HG03571 (cell line): ENCODE results near the gene UNCX.
"Not testable (repeated sequence)": the region's sequence is repeated elsewhere in the genome, so short reads cannot be mapped to it uniquely, and the experiment has no call there.

Source experiments
- ATAC-seq: cut with Tn5 transposase; IDR thresholded peaks from one replicate; pipeline ENCODE4 v1.9.1; 2021; ENCODE audit not compliant: unreplicated experiment

The UNCX gene

DNA sequence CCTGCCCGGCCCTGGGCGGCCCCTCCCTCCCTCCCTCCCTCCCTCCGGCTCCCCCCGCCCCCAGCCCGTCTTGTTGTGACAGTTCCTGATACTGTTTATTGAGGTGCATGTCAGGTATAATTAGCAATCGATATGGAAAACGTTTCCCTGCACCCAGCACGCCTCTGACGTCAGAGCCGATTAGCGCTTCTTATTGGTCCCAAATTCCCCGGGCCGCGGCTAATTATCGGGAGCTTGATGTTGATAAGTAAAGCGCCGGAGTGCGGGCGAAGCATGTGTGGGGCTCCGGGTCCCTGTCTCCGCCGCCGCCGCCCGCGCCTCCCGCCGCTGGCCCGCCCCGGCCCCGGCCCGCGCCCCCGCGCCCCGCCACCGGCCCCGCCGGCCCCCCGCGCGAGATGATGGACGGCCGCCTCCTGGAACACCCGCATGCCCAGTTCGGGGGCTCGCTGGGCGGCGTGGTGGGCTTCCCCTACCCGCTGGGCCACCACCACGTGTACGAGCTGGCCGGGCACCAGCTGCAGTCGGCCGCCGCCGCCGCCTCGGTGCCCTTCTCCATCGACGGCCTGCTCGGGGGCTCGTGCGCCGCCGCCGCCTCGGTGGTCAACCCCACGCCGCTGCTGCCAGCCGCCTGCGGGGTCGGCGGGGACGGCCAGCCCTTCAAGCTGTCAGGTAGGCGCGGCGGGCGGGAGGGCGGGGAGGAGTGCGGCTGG lies at the start of gene UNCX:
Gene UNCX (plus strand): TSS at position 250 of the 710 bp plus-strand sequence. CDS start 146 bp downstream, at position 396.
- ATAC-seq, result no peak

DNA sequence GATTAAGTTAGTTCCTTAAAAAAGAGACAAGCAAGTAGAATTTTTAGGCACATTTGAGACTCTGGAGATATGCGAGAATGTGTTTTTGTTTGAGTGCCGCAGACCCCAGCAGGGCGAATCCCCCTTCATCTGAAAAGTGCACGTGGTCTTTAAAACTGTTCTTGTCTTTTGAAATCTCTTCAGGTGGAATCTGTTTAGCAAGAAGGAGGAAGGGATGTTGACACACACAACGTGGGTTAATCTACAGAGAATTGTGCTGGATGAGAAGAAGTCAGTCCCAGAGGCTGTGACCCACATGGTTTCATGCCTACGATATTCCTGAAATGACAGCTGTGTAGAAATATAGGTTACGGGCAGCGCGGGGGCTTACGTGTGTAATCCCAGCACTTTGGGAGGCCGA lies 45.5 kb upstream of the UNCX start:
- ATAC-seq, result no peak

DNA sequence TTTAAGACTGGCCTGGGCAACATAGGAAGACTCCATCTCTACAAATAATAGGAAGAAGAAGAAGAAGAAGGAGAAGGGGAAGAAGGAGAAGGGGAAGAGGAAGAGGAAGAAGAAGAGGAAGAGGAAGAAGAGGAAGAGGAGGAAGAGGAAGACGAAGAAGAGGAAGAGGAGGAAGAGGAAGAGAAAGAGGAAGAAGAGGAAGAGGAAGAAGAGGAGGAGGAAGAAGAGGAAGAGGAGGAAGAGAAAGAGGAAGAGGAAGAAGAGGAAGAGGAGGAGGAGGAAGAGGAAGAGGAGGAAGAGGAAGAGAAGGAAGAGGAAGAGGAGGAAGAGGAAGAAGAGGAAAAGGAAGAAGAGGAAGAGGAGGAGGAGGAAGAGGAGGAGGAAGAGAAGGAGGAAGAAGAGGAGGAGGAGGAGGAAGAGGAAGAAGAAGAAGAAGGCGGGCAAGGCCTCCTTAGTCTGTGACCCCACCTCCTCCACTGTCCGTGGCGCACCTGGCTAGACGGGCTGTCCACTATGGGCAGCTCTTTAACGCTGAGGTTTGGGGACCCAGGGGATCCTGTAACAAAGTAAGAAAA lies 43.9 kb upstream of the UNCX start:
- no peak for ATAC-seq

DNA sequence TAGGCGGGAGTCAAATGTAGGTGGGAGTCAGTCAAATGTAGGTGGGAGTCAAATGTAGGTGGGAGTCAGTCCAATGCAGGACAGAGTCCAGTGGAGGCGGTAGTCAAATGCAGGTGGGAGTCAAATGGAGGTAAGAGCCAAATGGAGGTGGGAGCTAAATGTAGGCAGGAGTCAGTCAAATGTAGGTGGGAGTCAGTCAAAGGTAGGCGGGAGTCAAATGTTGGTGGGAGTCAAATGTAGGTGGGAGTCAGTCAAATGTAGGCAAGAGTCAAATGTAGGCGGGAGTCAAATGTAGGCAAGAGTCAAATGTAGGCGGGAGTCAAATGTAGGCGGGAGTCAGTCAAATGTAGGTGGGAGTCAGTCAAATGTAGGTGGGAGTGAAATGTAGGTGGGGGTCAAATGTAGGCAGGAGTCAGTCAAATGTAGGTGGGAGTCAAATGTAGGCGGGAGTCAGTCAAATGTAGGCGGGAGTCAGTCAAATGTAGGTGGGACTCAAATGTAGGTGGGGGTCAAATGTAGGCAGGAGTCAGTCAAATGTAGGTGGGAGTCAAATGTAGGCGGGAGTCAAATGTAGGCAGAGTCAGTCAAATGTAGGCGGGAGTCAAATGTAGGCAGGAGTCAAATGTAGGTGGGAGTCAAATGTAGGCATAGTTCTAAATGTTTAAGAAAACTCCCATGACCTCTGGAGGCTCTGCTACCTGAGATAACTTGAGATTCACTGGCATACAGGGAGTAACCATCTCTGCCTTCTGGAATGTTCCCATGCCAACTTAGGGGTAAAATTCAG lies 42.5 kb upstream of the UNCX start:
- ATAC-seq, result no peak

DNA sequence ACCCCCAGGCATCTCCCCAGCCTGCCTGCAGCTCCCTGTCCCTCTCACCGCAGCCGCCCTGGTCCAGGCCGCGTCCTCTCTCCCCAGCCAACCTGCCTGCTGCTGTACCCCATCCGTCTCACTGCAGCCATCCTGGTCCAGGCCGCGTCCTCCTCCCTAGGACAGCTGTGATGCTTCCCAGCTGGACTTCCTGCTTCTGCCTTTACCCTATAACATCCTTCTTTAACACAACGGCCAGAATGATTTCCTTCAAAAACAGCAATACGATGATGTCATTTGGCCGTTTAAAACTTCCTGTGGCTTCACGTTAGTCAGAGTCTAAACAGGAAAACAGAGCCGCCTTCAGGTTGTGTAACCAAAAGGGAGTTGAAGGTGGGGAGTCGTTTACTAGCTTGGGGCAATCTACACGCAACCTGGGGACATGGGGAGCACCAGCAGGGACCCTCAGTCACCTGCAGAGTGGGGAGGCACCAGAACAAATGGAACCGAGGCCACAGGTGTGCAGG lies 40.4 kb upstream of the UNCX start:
- no peak for ATAC-seq

DNA sequence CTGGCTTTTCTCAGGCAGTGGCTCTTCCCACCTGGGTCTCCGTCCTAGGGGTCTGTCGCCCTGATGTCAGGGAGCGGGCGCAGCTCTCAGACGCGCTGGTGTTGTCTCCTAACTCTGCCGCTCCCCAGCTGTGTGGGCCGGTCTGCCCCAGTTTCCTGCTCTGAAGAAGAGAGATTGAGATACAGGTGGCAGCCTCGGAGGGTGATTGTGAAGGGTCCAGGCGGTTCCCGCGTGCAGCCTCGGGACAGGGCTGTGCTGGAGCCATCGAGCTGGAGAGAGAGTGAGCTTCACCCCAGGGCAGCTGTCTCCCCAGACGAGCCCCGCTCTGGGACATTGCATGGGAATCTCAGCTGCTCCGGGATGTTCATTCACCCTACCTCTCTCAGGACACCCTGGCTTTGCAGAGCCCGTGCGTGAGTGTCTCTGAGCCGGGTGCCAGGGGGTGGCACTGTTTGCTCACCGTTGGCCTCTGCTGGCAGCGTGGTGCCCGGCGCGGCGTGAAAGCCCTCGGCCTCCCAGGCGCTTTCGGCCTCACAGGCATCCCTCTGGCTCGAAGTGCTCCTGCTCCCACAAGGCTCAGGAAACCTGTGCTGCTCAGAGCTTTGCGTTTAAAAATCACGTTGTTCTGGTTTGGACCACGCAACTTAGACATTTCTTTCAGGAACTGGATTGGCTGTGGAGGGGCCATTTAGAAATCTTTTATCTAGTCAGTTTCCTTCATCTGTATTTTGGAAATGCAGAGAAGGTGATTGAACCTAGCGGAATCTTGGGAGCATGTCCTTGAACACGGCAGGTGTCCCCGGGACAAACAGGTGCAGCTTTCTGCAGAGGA lies 38.9 kb upstream of the UNCX start:
- no peak for ATAC-seq

DNA sequence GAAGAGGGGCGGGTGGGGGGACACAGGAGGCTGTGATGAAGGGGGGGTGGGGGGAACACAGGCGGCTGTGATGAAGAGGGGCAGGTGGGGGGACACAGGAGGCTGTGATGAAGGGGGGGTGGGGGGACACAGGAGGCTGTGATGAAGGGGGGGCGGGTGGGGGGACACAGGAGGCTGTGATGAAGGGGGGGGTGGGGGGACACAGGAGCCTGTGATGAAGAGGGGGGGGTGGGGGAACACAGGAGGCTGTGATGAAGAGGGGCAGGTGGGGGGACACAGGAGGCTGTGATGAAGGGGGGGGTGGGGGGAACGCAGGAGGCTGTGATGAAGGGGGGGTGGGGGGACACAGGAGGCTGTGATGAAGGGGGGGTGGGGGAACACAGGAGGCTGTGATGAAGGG lies 36.2 kb upstream of the UNCX start:
- not testable (repeated sequence) for ATAC-seq

DNA sequence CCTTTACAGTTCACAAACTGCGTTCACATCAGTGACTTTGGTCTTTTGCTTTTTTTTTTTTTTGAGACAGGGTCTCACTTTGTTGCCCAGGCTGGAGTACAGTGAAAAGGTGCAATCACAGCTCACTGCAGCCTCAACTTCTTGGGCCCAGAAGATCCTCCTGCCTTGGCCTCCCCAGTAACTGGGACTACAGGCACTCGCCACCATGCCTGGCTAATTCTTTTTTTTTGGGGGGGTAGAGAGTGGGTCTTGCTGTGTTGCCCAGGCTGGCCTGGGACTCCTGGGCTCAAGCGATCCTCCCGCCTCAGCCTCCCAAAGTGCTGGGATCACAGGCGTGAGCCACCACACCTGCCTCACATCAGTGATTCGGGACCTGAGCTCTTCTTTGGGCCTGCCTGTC lies 35.7 kb upstream of the UNCX start:
- no peak for ATAC-seq

DNA sequence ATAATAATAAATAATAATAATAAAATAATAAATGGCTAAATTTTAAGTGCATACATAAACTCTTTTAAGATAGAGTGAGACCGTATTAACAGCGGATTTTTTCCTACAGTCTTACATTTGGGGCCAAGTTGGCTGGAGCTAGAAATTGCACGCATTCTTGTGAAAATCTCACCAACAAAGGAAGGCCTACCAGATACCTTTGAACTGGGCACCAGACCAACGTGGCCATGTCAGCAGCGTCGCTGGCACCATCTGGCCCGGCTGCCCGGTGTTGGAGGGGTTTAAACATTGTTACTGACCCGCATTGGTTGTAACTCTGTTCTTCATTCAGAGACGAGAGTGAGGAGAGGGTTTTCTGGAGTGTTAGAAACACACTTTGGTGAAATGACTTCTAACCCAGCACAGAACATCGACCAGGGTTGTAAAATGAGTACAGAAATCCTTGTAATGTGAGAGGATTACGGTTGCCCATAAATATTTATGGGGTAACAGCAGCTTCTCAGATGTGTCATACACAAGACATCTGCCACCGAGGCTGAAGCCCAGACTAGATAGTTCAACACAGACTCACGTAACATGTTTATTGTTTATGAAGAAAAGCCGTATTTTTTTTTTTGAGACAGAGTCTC lies 34.6 kb upstream of the UNCX start:
- no peak for ATAC-seq

DNA sequence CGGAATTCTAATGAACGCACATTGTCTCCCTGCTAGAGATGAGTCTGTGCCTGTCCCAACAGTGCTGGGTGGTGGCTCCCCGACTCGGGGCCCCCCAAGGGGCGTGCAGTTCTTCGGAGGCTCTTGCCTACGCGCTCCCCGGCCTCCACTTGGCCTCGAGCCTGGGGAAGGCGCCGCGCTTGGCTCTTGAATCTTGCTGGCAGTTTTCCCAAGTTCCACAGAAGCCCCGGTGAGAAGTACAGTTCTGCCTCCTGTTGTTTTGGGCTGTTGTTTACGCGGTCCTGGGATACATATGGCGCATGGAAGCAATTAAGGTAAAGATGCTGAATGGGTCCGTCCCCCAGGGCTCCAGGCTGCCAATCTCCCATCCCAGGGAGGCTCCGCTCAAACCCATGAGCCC lies 32.6 kb upstream of the UNCX start:
- ATAC-seq, result no peak

DNA sequence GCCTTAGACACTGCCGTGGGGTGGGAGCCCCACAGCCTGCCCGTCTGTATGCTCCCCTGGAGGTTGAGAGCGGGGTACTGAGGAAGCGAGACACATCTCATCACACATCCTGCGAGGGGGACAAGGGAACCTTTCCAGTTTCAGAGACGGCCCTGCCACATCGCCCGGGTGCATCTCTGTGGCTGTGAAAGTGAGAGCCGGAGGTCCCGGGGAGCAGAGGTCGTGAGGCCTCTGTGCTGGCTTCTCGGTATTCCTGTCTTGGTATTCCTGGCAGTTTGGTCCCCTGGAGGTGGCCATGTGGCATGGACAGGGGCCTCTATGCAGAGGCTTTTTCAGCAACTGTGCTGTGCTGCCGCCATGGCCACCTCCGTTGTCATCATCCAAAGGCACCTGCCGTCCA lies 30.8 kb upstream of the UNCX start:
- ATAC-seq, result no peak

DNA sequence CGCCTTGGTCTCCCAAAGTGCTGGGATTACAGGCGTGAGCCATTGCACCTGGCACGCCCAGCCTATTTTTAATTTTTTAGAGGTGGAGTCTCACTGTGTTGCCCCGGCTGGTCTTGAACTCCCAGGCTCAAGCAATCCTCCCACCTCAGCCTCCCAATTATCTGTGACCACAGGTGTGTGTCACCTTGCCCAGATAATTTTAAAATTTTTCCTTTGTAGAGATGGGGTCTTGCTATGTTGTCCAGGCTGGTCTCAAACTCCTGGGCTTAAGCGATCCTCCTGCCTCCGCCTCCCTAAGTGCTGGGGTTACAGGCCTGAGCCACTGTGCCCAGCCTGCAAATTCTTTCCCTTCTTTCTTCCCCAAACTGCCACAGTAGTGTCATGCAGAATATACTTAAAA lies 29.8 kb upstream of the UNCX start:
- not testable (repeated sequence) for ATAC-seq

DNA sequence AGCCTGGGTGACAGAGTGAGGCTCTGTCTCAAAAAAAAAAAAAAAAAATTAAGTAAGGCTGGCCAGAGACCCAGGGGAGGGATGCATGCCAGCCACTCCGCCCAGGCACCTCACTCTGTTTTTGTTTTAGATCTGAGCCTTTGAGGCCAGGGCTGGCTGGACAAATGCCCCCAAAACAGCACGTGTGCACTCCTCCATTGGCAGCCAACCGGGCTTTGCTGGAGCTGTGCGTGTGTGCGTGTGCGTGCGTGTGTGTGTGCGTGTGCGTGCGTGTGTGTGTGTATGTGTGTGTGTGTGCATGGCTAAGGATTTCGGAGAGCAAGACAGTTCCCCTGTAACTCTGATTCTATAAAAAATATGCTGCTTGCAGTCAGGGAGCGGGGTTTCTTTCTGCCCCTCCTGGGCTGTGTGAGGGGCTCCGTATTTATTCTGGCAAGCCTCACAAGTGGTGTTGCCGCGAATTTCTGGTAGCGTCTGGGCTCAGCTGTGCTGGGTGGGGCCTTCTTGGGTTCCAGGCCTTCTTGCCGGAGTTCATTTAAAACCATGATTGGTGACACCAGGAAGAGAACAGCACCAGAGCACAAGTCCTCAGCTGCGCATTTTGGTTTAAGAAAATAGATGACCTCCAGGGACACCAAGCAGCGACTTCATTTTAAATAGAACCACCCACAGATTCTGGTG lies 28.1 kb upstream of the UNCX start:
- ATAC-seq, result no peak

DNA sequence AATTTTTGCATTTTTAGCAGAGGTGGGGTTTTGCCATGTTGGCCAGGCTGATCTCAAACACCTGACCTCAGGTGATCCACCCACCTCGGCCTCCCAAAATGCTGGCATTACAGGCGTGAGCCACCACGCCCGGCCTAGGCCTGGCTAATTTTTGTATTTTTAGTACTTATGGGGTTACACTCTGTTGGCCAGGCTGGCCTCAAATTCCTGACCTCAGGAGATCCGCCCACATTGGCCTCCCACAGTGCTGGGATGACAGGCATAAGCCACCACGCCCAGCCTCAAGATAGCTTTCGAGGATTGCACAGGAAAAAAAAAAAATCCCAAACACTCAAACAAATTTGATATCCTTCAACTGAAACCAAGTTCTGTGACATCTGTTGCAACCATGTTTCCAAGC lies 26.9 kb upstream of the UNCX start:
- ATAC-seq, result not testable (repeated sequence)

DNA sequence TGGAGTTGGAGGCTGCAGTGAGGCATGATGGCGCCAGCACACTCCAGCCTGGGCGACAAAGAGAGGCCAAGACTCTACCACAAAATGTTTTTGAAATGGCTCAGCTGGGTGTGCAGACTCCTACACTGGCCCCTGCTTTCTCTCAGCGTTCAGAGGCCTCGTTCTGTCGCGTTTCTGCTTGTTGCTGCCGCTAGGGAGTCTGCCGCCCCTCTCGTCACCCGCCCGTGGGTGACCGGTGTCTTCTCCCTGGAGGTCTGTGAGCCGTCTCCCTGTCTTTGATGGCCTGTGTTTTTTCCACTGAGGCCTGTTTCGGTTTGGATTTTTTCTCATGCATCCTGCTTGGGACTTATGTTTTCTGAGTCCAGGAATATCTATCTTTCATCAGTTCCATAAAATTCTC lies 23.6 kb upstream of the UNCX start:
- no peak for ATAC-seq

DNA sequence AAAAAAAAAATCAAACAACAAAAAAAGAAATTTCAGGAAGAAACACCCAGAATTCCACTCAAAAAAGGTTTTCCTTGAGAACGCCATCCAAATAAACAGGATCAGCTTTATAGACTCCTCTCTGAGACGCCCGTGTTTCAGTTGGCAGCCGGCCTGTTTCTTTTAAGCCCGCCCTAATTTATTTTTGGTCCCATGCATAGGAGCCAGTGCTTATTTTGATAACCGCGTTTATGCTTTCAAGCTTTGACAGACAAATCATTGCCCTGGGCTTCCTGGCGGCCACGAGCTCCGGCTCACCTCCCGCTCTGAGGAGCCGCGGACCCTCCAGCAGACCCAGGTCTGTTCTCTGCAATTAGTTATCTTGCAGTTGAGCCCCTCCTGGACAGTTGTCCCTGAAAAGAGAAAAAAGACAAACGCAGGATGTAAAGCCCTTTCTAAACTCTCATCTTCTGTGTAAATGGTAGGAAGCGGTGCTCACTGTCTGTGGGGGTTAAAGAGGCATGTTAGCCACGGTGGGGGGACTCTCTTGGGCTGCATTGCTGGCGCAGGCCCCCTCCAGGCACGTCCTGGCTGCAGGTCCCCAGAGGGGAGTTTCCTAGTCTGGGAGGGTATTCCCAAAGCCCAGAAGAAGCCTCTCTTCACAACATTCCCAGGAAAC lies 22.2 kb upstream of the UNCX start:
- no peak for ATAC-seq

DNA sequence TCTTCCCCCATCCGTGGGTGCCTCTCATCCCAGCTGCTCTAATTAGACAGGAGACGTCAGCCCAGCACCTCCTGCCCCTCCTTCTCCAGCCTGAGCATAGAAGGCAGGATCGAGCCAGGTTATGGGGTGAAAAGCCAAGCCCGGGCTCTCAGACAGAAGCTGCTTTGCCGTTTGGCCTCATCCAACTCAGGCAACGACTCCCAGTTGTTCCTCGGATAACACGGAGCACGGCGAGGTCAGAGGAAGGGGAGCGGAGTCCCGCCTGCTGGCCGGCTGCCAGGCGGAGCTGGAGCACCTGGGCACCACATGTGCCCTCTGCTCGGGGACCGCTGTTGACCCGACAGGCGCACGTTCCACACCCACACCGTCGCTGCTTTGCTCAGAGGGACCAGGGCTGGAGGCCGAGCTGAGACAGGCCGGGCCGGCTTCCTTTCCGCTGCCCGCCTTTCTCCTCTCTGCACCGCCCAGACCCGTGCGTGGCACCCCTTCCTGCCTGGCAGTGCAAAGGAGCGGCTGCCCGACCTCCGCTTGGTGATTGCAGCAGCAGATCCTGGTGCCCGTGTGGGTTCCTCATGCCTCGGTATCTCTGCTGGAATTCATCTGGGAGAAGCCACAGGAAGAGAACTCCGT lies 21.6 kb upstream of the UNCX start:
- no peak for ATAC-seq

DNA sequence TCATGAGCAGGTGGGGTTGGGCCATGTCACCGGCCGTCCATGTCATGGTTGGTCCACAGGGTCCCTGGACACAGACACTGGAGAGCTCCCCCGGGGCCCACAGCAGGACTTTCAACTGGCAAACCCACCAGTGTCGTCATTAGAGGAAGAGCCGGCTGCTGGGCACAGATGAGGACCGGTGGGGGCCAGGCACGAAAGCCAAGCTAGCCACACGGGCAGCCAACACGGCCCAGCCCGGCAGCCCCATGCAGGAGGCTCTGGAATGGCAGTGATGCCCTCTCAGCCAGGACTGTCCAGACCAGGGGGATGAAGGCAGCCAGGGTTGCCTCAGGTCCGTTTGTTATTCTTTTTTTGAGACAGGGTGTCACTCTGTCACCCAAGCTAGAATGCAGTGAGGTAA lies 21.1 kb upstream of the UNCX start:
- no peak for ATAC-seq

DNA sequence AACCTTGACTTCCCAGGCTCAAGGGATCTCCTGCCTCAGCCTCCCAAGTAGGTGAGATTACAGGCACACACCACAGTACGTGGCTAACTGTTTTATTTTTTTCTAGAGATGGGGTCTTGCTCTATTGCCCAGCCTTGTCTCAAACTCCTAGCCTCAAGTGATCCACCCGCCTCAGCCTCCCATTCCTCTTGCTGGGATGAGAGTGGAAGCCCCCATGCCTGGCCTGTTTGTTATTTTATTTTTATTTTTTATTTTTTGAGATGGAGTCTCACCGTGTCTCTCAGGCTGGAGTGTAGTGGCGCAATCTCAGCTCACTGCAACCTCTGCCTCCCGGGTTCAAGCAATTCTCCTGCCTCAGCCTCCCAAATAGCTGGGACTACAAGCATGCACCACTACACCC lies 20.6 kb upstream of the UNCX start:
- not testable (repeated sequence) for ATAC-seq
